ENCODE results near the gene FBXO41.

The FBXO41 gene

DNA sequence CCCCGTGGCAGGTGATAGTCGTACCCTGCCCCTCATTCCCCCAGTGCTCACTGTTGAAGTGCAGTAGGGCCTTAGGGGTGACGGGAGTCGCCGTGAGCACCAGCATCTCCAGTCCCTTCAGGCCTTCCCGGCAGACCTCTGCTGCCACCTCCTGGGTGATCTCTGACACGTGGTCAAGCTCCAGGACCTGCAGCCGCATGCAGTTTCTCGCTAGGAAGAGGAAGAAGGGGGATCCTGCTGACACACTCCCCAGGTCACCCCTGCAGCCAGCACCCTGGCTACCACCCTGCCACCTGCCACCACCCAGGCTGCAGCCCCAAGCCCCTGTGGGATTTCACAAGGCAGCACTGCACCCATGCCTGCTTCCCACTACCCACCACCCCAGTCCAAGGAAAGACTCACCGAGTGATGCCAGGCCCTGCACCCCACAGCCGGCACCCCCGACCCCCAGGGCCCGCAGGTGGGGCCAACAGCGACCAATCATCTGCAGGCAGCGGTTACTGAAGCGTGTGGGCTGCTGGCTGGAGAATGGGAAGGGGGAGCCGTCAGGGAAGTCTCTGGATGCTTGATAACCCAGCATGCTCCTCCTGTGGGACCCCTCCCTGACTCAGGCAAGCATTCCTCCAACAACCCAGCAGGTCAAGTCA, 23.8 kb downstream of the FBXO41 start:
- DNase-seq (ENCODE audit: low read depth, low spot score): no peak

DNA sequence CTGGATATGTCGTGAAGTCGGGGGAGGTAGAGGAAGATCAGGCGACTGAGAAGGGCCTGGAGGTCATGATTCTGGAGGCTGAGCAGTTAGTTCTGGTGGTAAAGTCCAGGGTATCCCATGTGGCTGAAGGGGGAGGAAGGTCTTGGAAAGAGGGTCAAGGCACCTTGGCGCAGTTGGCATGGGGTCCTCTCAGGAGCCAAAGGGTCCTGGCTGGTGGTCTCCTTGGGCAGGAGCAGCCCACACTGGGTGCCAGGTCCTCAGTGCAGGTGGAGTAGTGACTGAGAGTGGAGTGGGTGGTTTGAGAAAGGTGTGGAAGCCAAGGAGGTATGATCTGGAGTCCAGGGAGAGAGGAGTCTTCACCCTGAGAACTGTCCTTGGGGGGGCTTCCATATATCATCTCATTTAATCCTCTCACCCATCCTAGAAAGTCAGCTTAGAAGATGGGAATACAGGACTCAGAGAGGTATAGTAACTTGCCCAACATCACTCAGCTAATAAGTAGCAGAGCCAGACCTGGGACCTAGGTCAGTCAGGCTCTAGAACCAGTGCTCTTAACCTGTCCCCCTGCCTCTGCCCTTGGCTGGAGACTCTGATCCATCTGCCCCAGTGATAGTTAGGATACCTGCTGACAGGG, 24.5 kb downstream of the FBXO41 start:
- DNase-seq (ENCODE audit: low read depth, low spot score): no peak

DNA sequence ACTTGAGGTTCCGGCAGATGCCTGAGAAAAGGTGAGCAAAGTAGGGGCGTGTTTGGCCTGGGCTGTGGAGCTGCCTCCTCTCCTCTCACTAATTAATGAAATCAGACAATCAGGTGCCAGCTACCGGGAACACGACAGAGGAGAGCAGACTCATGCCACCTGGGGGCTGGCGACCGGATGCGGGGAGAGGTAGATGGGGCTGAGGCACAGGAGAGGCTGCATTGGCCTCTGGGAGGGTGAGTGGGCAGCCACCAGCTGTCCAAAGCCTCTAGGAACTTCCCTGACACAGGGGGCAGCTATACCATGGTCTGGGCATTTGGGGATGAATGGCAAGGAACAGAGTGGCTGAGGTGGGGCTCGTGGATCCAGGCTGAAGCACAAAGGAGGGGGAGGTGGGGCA, 25.0 kb downstream of the FBXO41 start:
- DNase-seq (ENCODE audit: low read depth, low spot score): no peak

DNA sequence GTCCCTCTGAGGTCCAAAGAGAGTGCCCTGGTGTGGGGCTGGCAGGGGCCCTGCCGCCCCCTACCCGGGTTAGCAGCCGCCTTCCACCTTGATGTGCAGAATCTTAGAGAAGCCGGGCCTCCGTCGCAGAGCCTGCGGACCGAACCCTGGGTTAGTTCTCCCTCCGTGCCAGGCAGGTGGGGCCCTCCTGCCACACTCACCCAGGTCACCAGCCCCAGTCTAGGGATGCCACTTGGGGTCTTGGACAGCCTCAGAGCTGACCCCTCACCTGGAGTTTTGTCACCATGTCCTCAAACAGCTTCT, 25.4 kb downstream of the FBXO41 start:
- DNase-seq (ENCODE audit: low read depth, low spot score): no peak

DNA sequence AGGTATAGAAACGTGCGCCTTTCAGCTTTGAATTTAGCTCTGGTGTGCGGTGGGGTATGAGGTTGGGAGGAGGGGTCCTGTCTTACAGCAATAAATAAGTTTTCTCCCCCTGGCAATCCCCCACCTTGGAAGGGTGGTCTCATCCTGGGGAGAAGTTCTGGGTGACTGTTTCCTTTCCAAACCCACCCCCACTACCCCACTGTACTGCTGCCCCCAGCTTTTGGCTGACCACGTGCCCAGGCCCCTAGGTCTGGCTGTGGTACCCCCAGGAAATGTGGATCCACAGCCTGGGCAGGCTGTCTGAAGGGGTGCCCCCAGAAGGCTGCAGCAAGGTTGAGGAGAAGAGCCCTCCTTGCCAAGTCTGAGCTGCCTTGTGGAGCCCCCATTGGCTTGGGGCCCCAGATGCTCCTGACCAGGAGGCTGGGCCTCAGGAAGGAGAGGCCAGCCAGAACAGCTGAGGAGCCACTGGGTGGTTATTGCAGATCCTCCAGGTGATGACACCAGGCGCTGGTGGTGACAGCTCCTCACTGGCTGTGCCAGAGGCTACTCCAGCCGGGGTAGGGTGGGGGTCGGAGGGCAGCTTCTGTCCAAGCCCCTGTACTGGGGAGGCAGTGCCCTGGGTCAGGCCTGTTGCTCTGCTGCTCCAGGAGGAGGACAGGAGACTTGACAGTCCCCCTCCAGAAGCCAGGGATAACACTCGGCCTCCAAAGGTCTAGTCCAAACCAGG, 25.9 kb downstream of the FBXO41 start:
- DNase-seq (ENCODE audit: low read depth, low spot score): no peak

DNA sequence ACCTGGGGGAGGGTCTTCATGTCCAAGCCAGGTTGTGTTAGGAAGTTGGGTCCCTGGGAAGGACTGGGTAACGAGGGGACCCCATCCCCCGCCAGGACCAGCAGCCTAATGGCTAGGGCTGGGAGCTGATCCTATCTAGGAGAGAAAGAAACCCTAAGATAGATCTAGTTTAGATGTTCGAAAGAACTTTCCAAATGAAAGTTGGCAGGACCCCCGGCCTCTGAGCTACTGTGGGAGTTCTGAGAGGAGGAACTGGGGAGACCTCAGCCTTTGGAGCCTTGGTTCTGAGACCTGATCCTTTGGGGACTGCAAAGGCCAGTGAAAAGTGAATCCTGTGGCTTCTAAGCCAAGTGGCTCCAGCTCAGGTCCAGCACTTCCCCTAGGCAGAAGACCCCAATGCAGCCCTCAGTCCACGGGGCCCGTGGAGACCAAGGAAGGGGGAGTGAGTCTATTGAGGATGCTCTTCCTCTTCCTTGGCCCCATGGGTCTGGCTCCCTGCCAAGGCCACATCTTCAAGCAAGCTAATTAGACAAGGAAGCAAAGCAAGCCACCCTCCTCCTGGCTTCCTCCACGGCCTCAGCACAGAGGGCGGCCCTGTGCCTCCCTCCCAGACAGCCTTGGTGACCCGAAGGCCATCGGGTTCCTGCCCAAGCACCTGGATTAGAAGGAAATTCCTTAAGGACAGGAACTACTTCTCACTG, 26.7 kb downstream of the FBXO41 start:
- no peak for DNase-seq (ENCODE audit: low read depth, low spot score)

DNA sequence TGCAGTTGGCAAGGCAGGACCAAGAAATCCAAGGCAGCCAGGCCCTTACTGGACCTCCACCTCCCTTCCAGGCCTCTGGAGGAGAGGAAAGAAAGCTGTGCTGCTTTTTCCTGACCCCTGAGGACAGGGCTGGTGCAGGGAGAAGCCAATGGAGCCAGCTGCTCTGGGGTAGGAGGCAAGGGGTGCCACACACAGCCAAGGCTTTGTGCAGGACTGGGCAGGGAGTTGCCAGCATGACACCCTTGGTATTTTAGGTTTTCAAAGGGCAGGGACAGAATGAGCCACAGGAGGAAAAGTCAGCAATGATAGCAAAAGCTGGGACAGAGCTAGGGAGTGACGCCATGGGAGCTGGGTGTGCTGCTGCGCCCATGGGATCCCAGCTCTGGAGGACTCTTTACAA, 27.3 kb downstream of the FBXO41 start:
- DNase-seq (ENCODE audit: low read depth, low spot score): no peak

DNA sequence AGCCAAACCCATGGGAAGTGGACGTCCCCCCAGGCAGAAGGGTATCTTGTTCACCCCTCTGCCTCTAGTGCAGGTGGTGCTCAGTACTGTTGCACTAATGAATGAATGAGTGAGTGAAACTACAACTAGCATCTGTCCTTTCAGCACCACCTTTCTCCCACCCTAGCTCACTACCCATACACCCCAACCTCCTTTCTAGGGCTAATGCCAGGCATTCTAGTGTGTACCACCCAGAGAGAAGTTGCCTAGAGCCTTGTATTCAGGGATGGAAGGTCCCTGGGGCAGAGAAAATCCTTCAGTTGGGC, 27.7 kb downstream of the FBXO41 start:
- DNase-seq (ENCODE audit: low read depth, low spot score): no peak

DNA sequence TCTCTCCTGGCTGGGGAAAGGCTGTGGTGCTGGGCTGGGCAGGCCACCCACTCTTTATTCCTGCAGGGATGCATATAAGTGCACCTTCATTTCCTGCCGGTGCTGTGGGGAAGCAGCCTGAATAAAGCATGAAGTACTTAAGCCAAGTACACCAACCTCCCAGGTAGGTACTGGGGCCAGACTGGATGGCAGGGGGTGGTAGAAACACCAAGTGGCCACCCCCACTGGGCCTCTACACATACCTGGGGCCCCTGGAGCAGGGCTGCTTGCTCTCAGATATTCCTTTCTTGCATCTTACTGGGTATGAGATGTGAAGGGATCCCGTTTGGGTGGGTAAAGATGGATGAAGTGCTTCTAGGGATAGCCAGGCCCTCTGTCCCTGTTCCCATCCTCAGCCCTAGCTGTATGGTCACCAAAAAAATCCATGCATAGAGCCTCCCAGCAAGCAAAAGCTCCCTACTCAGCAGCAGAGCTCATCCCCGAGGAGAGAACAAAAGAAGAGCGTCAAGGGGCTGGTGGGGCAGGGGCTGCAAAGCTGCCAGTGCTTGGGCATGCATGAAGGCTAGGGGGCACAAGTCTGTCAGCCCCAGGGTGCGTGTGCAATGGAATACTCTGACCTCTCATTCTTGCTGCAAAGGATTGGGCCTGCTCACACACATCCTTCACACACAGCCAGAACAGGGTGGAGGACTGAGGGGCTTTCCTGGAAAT, 28.2 kb downstream of the FBXO41 start:
- DNase-seq (ENCODE audit: low read depth, low spot score): no peak

DNA sequence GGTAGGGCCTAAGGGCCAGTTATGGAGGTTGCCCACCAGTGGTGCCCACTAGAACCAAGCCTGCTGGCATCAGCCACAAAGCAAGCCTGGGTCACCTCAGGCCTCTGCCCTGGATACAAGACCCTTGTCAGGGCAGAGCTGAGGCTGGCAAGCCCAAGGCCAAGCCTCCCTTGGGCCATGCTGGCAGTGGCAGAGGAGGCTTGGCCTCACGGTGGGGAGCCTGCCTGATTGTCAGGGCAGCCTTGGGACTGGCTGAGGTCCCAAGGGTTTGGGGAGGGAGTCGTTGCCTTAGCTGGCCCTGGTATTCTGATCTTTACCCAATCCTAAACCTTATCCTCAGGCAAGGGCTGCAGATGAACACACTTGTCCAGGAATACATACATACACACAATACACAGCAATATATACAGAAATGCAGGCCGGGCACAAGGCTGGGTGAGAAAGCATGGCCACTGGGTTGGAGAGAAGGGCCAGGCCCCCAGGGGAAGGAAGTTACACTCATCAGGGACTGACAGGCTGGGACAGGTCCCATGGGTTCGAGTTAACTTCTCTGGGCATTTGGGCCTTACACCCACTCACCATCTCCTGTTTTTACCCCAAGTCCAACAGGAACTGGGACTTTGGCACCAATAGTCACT, 29.2 kb downstream of the FBXO41 start:
- DNase-seq (ENCODE audit: low read depth, low spot score): no peak

DNA sequence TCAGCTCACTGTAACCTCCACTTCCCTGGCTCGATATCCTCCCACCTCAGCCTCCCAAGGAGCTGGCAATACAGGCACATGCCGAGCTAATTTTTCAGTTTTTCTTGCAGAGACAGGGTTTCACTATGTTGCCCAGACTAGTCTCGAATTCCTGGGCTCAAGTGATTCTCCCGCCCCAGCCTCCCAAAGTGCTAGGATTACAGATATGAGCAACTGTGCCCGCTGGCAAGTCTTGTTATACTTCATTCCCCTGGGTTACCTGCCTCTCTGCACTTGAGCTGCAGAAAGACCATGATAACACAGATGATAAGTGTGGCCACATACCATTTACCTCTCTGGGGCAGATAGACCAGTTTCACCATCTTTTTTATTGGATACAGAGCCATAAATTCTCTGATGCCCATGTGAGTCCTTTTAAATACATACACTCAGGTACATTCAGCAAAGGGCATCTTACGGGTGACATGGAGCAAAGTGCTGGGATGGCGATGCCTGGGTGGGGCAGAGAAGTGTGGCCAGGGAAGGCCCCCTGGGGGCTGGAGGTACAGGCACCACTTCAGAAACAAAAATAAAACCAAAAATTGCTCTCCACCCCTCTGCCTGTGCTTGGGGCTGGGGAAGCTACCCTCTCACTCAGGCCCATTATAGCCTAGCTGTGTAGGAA, 29.8 kb downstream of the FBXO41 start:
- no peak for DNase-seq (ENCODE audit: low read depth, low spot score)

DNA sequence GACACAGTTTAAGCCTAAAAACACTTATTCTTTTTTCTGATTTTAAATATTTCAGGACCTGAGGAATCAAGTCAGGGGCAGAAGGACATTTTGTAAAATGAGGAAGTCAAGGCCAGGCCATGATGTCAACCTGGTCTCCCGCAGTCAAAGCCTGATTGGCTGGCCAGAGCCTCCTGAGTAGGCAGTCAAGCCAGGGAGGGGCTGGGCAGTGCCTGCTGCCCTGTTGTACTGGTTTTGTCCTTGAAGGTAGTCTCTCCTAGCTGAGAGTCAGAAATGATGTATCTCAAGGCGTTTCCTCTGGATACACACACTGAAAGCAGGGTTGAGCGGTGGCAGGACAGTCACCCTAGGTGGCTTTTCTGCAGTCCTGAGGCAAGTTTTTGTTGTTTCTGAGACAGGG, 30.4 kb downstream of the FBXO41 start:
- DNase-seq (ENCODE audit: low read depth, low spot score): no peak

DNA sequence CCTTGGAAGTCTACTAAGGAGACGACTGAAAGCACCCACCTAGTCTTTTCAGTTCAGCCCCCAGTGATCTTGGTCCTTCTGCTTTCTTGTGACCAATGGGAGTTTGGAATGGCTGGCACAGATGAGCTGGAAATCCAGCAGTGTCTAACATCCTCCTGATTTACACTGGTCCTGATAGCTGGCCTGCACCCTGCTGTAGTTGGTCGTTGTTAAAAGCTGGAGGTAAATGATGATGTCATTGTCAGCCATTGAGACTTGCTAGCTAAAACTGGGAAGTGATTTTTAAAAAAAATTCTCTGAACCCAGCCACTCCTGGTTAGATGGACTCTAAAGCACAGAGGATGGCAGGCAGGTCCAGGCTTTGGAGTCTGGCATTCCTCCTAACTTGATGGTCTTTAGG, 30.9 kb downstream of the FBXO41 start:
- no peak for DNase-seq (ENCODE audit: low read depth, low spot score)

DNA sequence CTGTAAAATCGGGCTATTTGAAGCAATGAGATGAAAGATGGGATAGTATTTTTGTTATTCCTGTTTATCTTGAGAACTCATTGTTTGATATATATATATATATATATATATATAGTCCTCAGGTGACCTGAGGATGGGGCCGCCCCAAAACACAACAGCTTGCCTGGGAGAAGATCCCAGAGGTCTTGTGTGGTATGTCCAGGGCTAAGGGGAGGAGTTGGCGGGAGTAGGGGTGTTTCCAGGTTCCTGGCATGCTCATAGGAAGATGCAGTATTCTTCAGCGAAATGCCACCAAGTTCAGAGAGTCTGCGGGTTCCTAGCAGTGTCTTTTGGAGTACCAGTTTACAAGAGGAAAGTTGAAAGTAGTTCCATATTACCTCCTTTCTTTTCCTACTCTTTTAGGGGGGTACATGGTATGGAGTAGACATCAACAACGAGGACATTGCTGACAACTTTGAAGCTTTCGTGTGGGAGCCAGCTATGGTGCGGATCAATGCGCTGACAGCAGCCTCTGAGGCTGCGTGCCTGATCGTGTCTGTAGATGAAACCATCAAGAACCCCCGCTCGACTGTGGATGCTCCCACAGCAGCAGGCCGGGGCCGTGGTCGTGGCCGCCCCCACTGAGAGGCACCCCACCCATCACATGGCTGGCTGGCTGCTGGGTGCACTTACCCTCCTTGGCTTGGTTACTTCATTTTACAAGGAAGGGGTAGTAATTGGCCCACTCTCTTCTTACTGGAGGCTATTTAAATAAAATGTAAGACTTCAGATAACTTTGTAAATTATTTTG, 31.8 kb downstream of the FBXO41 start:
- DNase-seq (ENCODE audit: low read depth, low spot score): no peak

DNA sequence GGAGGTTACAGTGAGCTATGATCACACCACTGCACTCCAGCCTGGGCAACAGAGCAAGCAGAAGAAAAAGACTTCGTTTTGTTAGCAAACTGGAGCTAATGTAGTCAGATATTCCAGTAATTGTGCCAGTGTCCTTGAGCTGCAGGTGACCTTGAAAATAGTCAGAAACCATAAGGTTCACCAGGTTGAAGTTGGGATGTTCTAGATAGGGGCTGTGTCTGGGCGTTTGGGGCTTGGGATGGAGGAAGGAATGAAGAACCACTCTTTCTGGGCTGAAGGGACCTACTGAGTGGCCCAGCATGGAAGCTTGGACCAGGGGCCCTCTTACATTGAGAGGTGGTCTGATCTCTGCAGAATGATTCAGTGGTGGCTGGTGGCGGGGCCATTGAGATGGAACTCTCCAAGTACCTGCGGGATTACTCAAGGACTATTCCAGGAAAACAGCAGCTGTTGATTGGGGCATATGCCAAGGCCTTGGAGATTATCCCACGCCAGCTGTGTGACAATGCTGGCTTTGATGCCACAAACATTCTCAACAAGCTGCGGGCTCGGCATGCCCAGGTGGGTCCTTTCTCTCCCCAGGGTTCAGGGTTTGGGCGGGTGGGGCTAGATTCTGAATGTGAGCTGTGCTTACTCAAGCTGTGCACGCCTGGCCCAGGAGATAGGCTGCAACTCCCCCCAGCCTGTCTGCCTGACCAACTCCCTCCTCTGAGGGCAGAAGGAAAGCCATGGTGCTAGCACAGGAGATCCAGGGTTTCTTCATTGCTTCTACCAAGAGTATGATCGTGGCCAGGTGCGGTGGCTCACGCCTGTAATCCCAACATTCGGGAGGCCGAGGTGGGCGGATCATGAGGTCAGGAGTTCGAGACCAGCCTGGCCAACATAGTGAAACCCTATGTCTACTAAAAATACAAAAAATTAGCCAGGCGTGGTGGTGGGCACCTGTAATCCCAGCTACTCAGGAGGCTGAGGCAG, 33.1 kb downstream of the FBXO41 start:
- no peak for DNase-seq (ENCODE audit: low read depth, low spot score)

DNA sequence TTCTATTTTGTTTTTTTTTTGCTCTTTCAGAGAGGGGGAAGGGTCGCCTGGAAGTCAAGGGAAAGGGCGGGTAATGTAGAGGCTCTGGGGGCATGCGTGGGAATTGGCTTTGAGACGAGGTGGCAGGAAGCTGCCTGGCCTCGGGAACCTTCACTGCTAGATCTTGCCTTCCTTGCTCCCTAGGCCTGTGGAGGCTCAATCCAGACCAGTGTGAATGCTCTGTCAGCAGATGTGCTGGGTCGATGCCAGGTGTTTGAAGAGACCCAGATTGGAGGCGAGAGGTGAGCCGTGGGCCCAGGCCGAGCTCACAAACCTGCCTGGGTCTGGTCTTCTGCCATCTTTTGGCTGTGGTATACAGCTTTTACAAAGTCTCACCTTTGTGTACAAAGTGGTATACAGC, 34.6 kb downstream of the FBXO41 start:
- no peak for DNase-seq (ENCODE audit: low read depth, low spot score)

DNA sequence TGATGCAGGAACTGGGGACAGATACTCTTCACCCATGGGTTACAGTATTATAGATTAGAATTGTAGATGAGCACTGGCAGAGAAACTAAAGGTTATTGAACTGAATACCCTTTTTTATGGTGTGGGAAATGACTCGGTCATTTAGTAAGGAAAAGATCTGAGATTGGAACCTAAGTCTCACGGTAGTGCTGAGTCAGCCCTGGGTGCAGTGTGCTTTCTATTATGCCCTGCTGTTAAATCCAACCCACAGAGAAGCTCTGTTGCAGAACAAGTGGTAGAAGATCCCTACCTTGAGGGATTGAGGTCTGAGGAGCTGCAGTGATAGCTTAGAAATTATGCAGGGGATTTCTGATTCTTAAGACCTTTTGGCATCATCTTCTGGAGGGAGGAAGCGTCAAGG, 37.4 kb downstream of the FBXO41 start:
- DNase-seq (ENCODE audit: low read depth, low spot score): no peak

DNA sequence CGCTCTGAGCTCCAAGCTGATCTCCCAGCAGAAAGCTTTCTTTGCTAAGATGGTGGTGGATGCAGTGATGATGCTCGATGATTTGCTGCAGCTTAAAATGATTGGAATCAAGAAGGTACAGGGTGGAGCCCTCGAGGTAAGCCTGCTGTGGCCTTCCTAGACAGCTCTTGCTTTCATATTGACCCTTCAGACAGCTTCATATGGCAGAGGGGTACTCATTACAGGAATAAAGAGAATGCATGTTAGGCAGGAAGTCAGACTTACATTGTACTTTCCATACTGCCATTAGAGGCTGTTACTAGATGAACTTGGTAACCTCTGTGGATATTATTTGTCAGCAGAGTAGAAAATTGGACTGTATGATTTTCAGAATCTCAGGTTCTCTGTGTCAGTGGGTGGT, 39.7 kb downstream of the FBXO41 start:
- DNase-seq (ENCODE audit: low read depth, low spot score): no peak

DNA sequence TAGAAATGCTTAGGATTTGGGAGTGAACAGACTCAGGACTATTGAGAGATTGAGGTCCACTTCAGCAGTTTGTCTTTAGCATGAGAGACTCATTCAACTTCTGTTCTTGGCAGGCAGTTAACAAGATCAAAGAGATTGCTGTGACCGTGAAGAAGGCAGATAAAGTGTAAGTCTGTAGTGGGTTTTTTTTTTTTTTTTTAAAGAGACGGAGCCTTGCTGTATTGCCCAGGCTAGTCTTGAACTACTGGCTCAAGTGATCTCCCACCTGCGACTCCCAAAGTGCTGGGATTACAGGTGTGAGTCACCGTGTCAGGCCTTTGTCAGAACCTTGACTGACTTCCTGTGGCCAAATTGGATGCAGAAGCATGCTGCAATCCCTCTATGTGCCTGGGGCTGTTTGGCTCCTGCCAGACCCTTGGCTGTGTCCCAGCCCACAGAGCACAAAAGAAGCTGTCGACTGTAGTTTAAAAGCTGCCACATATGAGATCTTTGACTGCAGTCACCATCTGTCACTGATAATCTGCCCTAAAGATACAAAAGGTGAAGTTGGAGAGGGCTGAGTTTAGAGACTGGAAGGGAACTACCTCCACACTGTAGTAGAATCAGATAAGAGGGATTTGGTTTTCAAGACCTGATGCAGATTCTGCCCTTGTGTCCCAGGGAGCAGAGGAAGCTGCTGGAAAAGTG, 40.3 kb downstream of the FBXO41 start:
- DNase-seq (ENCODE audit: low read depth, low spot score): no peak
